GM18861 (cell line): ENCODE data around the gene TEKT1.
"Not testable (repeated sequence)": the region's sequence is repeated elsewhere in the genome, so short reads cannot be mapped to it uniquely, and the experiment has no call there.

Experiments used
- ATAC-seq: cut with Tn5 transposase; IDR thresholded peaks from one replicate; pipeline ENCODE4 v1.9.1; 2021; ENCODE audit not compliant: unreplicated experiment

Gene TEKT1

GRCh38 chr17:6816368-6816767 is 15.2 kb downstream of the TEKT1 start:
- not testable (repeated sequence) for ATAC-seq

- ATAC-seq: no peak
Observed at GRCh38 chr17:6815775-6816174, 15.8 kb downstream of the TEKT1 start.

GRCh38 chr17:6812295-6812694 is 19.2 kb downstream of the TEKT1 start:
- no peak for ATAC-seq

GRCh38 chr17:6811510-6811909 is 20.0 kb downstream of the TEKT1 start:
- ATAC-seq: no peak

GRCh38 chr17:6800422-6801027 is 31.0 kb downstream of the TEKT1 start:
- no peak for ATAC-seq

GRCh38 chr17:6799738-6800137 is 31.8 kb downstream of the TEKT1 start:
- ATAC-seq: no peak

- ATAC-seq: no peak
Observed at GRCh38 chr17:6797718-6798351, 33.7 kb downstream of the TEKT1 start.

GRCh38 chr17:6796887-6797490 is 34.5 kb downstream of the TEKT1 start:
- ATAC-seq: no peak

- no peak for ATAC-seq
Observed at GRCh38 chr17:6796017-6796886, 35.3 kb downstream of the TEKT1 start.

- no peak for ATAC-seq
Observed at GRCh38 chr17:6793748-6794493, 37.6 kb downstream of the TEKT1 start.

GRCh38 chr17:6789146-6789545 is 42.4 kb downstream of the TEKT1 start:
- ATAC-seq: no peak

- ATAC-seq: no peak
Observed at GRCh38 chr17:6787081-6787693, 44.3 kb downstream of the TEKT1 start.

GRCh38 chr17:6786618-6787017 is 44.9 kb downstream of the TEKT1 start:
- ATAC-seq: no peak

GRCh38 chr17:6782244-6782643 is 49.3 kb downstream of the TEKT1 start:
- ATAC-seq: no peak

GRCh38 chr17:6780886-6781285 is 50.6 kb downstream of the TEKT1 start:
- ATAC-seq: no peak

GRCh38 chr17:6780001-6780400 is 51.5 kb downstream of the TEKT1 start:
- ATAC-seq: no peak

- no peak for ATAC-seq
Observed at GRCh38 chr17:6779411-6779810, 52.1 kb downstream of the TEKT1 start.

- no peak for ATAC-seq
Observed at GRCh38 chr17:6775871-6776405, 55.6 kb downstream of the TEKT1 start, which contains the start of gene FBXO39. Gene FBXO39 (plus strand): TSS chr17:6776215. CDS start chr17:6779869, 3,654 bp downstream.

GRCh38 chr17:6774906-6775305 is 56.6 kb downstream of the TEKT1 start:
- not testable (repeated sequence) for ATAC-seq

- no peak for ATAC-seq
Observed at GRCh38 chr17:6772016-6772415, 59.5 kb downstream of the TEKT1 start.
